OCI-LY1 (cell line): Measurements from ENCODE around the gene ZBTB45.

ENCODE experiments used
- H2AFZ ChIP-seq: fragments of 200-600 bp; sonication (generic), shearing (Covaris generic); 2 replicates; pipeline ENCODE4 v1.6.0; 2014; ENCODE audit warnings: antibody characterized with exemption, mild to moderate bottlenecking, low read length
- H3F3A ChIP-seq: fragments of 200-600 bp; sonication (generic), shearing (Covaris generic); 2 replicates; pipeline ENCODE4 v1.6.0; 2014; ENCODE audit warnings: mild to moderate bottlenecking, antibody characterized with exemption, low read length, moderate library complexity; ENCODE audit not compliant: insufficient read depth
- H3K27ac ChIP-seq: fragments of 200-600 bp; sonication (generic); 2 replicates; pipeline ENCODE4 v1.5.1; 2014; ENCODE audit warnings: low read length, mixed run types, mild to moderate bottlenecking, low read depth; ENCODE audit not compliant: poor library complexity, severe bottlenecking
- H3K27me3 ChIP-seq: fragments of 200-600 bp; sonication (generic); 2 replicates; pipeline ENCODE4 v1.6.0; 2014; ENCODE audit warnings: antibody characterized with exemption, mild to moderate bottlenecking, low read length, moderate library complexity; ENCODE audit not compliant: insufficient read depth
- H3K36me3 ChIP-seq: fragments of 200-600 bp; sonication (generic); 2 replicates; pipeline ENCODE4 v1.6.1; 2014; ENCODE audit warnings: mild to moderate bottlenecking, antibody characterized with exemption, low read length, moderate library complexity, mixed read lengths; ENCODE audit not compliant: insufficient read depth
- H3K4me1 ChIP-seq: fragments of 200-600 bp; sonication (generic); 2 replicates; pipeline ENCODE4 v1.5.1; 2014; ENCODE audit warnings: mild to moderate bottlenecking, low read length, moderate library complexity; ENCODE audit not compliant: insufficient read depth, severe bottlenecking
- H3K4me2 ChIP-seq: fragments of 200-600 bp; sonication (generic), shearing (Covaris generic); 2 replicates; pipeline ENCODE4 v1.6.1; 2014; ENCODE audit warnings: low read length
- H3K4me3 ChIP-seq: fragments of 200-600 bp; sonication (generic); 2 replicates; pipeline ENCODE4 v1.5.1; 2014; ENCODE audit warnings: low read length, low read depth, mild to moderate bottlenecking, mixed read lengths; ENCODE audit not compliant: poor library complexity, severe bottlenecking
- H3K79me2 ChIP-seq: fragments of 200-600 bp; shearing (Covaris generic); 2 replicates; pipeline ENCODE4 v1.6.1; 2016; ENCODE audit warnings: mixed run types, low read length, mixed read lengths; ENCODE audit not compliant: insufficient read depth
- H3K9ac ChIP-seq: fragments of 200-600 bp; sonication (generic), shearing (Covaris generic); 2 replicates; pipeline ENCODE4 v1.6.1; 2014; ENCODE audit warnings: mild to moderate bottlenecking, low read length, mixed read lengths
- H3K9me2 ChIP-seq: fragments of 200-600 bp; sonication (generic), shearing (Covaris generic); 2 replicates; pipeline ENCODE4 v1.6.1; 2014; ENCODE audit warnings: low read depth, mild to moderate bottlenecking, low read length, mixed read lengths
- H3K9me3 ChIP-seq: fragments of 200-600 bp; shearing (Covaris generic); 2 replicates; pipeline ENCODE4 v1.6.1; 2014; ENCODE audit warnings: low read length, mixed read lengths
- H4K20me1 ChIP-seq: fragments of 200-600 bp; sonication (generic), shearing (Covaris generic); 2 replicates; pipeline ENCODE4 v1.6.0; 2016; ENCODE audit warnings: mild to moderate bottlenecking, low read length; ENCODE audit not compliant: insufficient read depth
- EZH2 ChIP-seq: fragments of 200-600 bp; sonication (generic), shearing (Covaris generic); IDR thresholded peaks from 2 replicates; pipeline ENCODE4 v1.8.0; 2017; ENCODE audit warnings: borderline replicate concordance, mixed run types, mild to moderate bottlenecking, antibody characterized with exemption, low read length, moderate library complexity, mixed read lengths
- TF ChIP-seq, protein P1 (sequence below): fragments of 200-600 bp; sonication (generic), shearing (Covaris generic); IDR thresholded peaks from 2 replicates; pipeline ENCODE4 v1.5.1; 2017; ENCODE audit warnings: mild to moderate bottlenecking, antibody characterized with exemption, low read length, moderate library complexity, mixed read lengths

The ZBTB45 gene

DNA sequence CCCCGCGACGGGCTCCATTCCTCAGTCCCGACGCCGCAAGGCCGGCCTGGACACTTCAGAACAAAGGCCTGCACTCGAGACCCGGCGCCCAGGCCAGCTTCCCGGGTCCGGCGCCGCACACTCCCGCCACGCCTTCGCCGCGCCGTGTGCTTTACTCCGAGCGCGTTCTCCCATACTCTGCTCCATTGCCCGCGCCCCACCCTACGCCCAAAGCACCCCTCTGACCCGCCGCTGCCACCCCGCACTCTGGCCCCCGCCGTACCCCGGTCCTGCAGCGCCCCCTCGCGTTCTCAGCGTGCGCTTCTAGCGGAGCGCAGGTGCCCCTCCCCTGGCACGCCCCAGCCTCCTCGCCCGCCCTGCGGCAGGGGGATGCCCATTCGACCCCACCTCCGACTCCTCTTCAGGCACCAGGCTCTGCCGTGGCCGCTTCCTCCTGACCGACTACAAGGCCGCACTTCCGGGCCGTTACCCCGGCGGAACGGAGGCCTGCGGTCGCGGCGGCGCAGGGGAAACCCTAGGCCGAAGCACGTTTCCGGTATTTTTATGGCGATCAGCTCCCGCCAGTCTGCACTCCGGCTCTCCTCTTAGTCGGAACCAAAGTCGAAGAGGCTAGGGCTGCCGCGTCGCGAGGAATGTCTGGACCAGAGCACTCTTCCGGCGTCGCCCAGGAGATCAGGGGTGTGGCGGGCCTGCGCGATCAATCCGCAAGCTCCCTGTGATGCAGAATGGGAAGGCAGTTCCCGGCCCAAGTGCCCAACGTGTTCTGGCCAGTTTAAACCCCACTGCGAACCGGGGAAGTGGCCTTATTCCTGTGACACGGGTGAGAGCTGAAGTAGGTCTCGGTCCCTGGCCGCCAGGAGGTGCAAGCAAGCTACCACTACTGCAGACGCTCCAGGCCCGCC, at the start of gene ZBTB45:
Gene ZBTB45, minus strand, starts transcription at position 456 of the 902 bp plus-strand sequence. CDS start 2,137 bp downstream, outside the sequence.
- no peaks in the 10 kb centered on the region for H4K20me1 ChIP-seq
- H3F3A ChIP-seq, result no peaks in the 10 kb centered on the region
- H3K36me3 ChIP-seq, result peaks cover 9% of the 10 kb centered on the region; the same call in 1 of the 2 replicates
- no peaks in the 10 kb centered on the region for H3K9me3 ChIP-seq
- peaks cover 2% of the 10 kb centered on the region; the same call in 1 of the 2 replicates for H3K79me2 ChIP-seq
- peak within 1 kb of the TSS; percentile 92 for H3K9ac ChIP-seq
- TF ChIP-seq EZH2, result no peak
- TF ChIP-seq, protein P1, sequence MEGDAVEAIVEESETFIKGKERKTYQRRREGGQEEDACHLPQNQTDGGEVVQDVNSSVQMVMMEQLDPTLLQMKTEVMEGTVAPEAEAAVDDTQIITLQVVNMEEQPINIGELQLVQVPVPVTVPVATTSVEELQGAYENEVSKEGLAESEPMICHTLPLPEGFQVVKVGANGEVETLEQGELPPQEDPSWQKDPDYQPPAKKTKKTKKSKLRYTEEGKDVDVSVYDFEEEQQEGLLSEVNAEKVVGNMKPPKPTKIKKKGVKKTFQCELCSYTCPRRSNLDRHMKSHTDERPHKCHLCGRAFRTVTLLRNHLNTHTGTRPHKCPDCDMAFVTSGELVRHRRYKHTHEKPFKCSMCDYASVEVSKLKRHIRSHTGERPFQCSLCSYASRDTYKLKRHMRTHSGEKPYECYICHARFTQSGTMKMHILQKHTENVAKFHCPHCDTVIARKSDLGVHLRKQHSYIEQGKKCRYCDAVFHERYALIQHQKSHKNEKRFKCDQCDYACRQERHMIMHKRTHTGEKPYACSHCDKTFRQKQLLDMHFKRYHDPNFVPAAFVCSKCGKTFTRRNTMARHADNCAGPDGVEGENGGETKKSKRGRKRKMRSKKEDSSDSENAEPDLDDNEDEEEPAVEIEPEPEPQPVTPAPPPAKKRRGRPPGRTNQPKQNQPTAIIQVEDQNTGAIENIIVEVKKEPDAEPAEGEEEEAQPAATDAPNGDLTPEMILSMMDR, result peak; percentile 72
- peak within 1 kb of the TSS; percentile 88 for H3K4me2 ChIP-seq
- peak within 1 kb of the TSS; percentile 87 for H3K27ac ChIP-seq
- no peaks in the 10 kb centered on the region for H3K27me3 ChIP-seq
- no peak within 1 kb of the TSS for H2AFZ ChIP-seq
- no peaks in the 10 kb centered on the region for H3K9me2 ChIP-seq
- peaks cover 45% of the 10 kb centered on the region for H3K4me1 ChIP-seq
- H3K4me3 ChIP-seq, result peak within 1 kb of the TSS; percentile 74

DNA sequence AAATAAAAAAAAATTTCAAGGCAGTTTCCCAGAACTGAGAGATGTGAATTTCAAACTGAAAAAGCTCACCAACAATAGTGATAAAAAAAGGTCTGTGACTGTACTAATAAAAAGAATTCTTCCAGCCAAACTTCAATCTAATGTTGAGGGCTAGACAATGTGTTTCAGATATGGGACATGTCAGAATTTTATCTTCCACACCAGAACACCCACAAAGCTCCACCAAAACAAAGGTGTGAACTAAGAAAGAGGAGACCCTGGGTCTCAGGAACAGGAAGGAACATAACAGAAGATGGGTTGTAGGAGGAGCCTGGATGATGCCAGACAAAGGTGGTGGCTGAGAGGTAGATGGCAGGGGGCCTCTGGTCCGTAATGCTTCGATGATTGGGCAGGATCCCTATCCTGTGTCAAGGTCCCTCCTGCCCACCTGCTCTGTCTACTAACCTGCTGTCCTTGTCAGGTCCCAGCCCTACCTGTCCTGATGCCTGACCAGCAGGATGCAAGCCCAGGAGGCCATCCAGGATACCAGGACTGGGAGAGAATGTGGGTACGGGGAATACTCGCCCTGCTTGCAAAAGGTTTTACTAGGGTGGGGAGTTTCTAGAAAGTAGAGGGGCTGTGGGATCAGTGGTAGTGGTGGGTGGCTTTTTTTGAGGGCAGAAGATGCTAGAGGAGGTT, 49.0 kb upstream of the ZBTB45 start:
- H3K4me3 ChIP-seq, result no peak overlapping the region
- no peak overlapping the region for H3K4me2 ChIP-seq

DNA sequence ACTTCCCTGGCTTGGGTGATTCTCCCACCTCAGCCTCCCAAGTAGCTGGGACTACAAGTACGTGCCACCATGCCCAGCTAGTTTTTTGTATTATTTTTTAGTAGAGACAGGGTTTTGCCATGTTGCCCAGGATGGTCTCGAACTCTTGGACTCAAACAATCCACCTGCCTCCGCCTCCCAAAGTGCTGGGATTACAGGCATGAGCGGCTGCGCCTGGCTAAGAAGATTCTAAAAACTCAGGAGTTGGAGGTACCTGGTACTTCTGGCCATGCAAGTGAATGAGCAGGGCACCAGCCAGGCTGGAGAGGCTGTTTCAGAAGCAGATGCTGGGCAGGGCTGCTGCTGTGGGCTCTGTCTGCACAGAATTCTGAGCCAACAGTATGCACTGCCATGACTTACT, 47.4 kb upstream of the ZBTB45 start:
- no peaks in the 10 kb centered on the region for H3K9me2 ChIP-seq
- H3K4me3 ChIP-seq, result no peak overlapping the region
- no peak overlapping the region for H2AFZ ChIP-seq
- no peaks in the 10 kb centered on the region for H3K9me3 ChIP-seq
- H4K20me1 ChIP-seq, result no peaks in the 10 kb centered on the region
- no peaks in the 10 kb centered on the region for H3K27me3 ChIP-seq
- peaks cover 28% of the 10 kb centered on the region for H3K4me1 ChIP-seq
- no peak overlapping the region for H3K27ac ChIP-seq
- no peaks in the 10 kb centered on the region for H3K79me2 ChIP-seq
- H3K9ac ChIP-seq, result no peak overlapping the region
- H3K36me3 ChIP-seq, result peaks cover 26% of the 10 kb centered on the region; the same call in 1 of the 2 replicates
- no peak for TF ChIP-seq EZH2
- TF ChIP-seq, protein P1, result no peak
- H3F3A ChIP-seq, result 0 out of 2 replicates have a peak, but pooled peaks cover 5% of the 10 kb centered on the region
- H3K4me2 ChIP-seq, result no peak overlapping the region

More for the DNA sequence above, 49.0 kb upstream of the ZBTB45 start:
- TF ChIP-seq, protein P1, result no peak
- no peak for TF ChIP-seq EZH2
- H3K79me2 ChIP-seq, result no peaks in the 10 kb centered on the region
- H3K4me1 ChIP-seq, result peaks cover 17% of the 10 kb centered on the region
- H3K9me3 ChIP-seq, result no peaks in the 10 kb centered on the region
- H3K36me3 ChIP-seq, result peaks cover 26% of the 10 kb centered on the region; the same call in 1 of the 2 replicates
- no peak overlapping the region for H3K9ac ChIP-seq
- no peak overlapping the region for H2AFZ ChIP-seq
- H3K27me3 ChIP-seq, result no peaks in the 10 kb centered on the region
- peaks cover 6% of the 10 kb centered on the region; the same call in 1 of the 2 replicates for H3F3A ChIP-seq
- H3K27ac ChIP-seq, result no peak overlapping the region
- H3K9me2 ChIP-seq, result no peaks in the 10 kb centered on the region
- no peaks in the 10 kb centered on the region for H4K20me1 ChIP-seq
